ENCODE results near the gene CHST13.

Gene CHST13

GRCh38 chr3:126553284-126554084 lies 29.5 kb downstream of the CHST13 start:
- in situ Hi-C loops (cut with MboI; ENCODE audit: low sequenced_read_pairs), result no loop called here

GRCh38 chr3:126554560-126555525 lies 30.9 kb downstream of the CHST13 start:
- in situ Hi-C loops (cut with MboI; ENCODE audit: low sequenced_read_pairs), result no loop called here

GRCh38 chr3:126555795-126556636 lies 32.1 kb downstream of the CHST13 start:
- in situ Hi-C loops (cut with MboI; ENCODE audit: low sequenced_read_pairs), result no loop called here

GRCh38 chr3:126556637-126557414 lies 32.9 kb downstream of the CHST13 start:
- in situ Hi-C loops (cut with MboI; ENCODE audit: low sequenced_read_pairs), result no loop called here

GRCh38 chr3:126557415-126557745 lies 33.4 kb downstream of the CHST13 start:
- in situ Hi-C loops (cut with MboI; ENCODE audit: low sequenced_read_pairs), result no loop called here

- in situ Hi-C loops (cut with MboI; ENCODE audit: low sequenced_read_pairs), result no loop called here
Measured at GRCh38 chr3:126557761-126558160, 33.8 kb downstream of the CHST13 start.

GRCh38 chr3:126558336-126559071 lies 34.5 kb downstream of the CHST13 start, which contains the start of gene C3orf22:
TSS of gene C3orf22 (minus strand) at chr3:126558932. CDS start at chr3:126553390, 5,542 bp downstream.
- in situ Hi-C loops (cut with MboI; ENCODE audit: low sequenced_read_pairs), result no loop called here

GRCh38 chr3:126562737-126563276 lies 38.9 kb downstream of the CHST13 start:
- in situ Hi-C loops (cut with MboI; ENCODE audit: low sequenced_read_pairs), result no loop called here

- in situ Hi-C loops (cut with MboI; ENCODE audit: low sequenced_read_pairs), result no loop called here
Measured at GRCh38 chr3:126567696-126568438, 43.9 kb downstream of the CHST13 start.

- in situ Hi-C loops (cut with MboI; ENCODE audit: low sequenced_read_pairs), result no loop called here
Measured at GRCh38 chr3:126568776-126569342, 44.9 kb downstream of the CHST13 start.

- in situ Hi-C loops (cut with MboI; ENCODE audit: low sequenced_read_pairs), result no loop called here
Measured at GRCh38 chr3:126569390-126569975, 45.5 kb downstream of the CHST13 start.

- in situ Hi-C loops (cut with MboI; ENCODE audit: low sequenced_read_pairs), result no loop called here
Measured at GRCh38 chr3:126570103-126570541, 46.2 kb downstream of the CHST13 start.

- in situ Hi-C loops (cut with MboI; ENCODE audit: low sequenced_read_pairs), result no loop called here
Measured at GRCh38 chr3:126571078-126571477, 47.1 kb downstream of the CHST13 start.

GRCh38 chr3:126573492-126574117 lies 49.6 kb downstream of the CHST13 start:
- in situ Hi-C loops (cut with MboI; ENCODE audit: low sequenced_read_pairs), result no loop called here

- in situ Hi-C loops (cut with MboI; ENCODE audit: low sequenced_read_pairs), result no loop called here
Measured at GRCh38 chr3:126577261-126577660, 53.3 kb downstream of the CHST13 start.

- in situ Hi-C loops (cut with MboI; ENCODE audit: low sequenced_read_pairs), result no loop called here
Measured at GRCh38 chr3:126578702-126579101, 54.7 kb downstream of the CHST13 start.

GRCh38 chr3:126580746-126581145 lies 56.8 kb downstream of the CHST13 start:
- in situ Hi-C loops (cut with MboI; ENCODE audit: low sequenced_read_pairs), result no loop called here

All from HL-60/S4 treated with retinoic acid at 250 ng/mL for 4 days and 3 days (cell line).